ENCODE measurements around the gene MAP3K2. TPM values are rescaled to one million over a fixed set of nuclear protein-coding genes. Genes with fewer than 3 reads are reported as not detected.

The MAP3K2 gene
- total RNA-seq, 4 donors from 2014 or later = 39.4 to 95.4 (median 72.9) TPM

- H3K4me3 ChIP-seq = no peak overlapping the region
- intact Hi-C loops (cut with DNase I; ENCODE audit: low total_unique reads) = no loop called here
- TF ChIP-seq CTCF (IDR thresholded peaks at IDR 0.05) (no peak), EP300 (IDR thresholded peaks at IDR 0.05; ENCODE audit: low read depth) (no peak), POLR2AphosphoS5 (IDR thresholded peaks at IDR 0.05) (no peak), POLR2A (IDR thresholded peaks at IDR 0.05) (no peak)
- no peak for DNase-seq
- 92 to 94% methylated on average over 6 of the region's 6 CpGs for WGBS, 2 donors (ENCODE audit: low coverage in 1 of 2)
- no peaks in the 10 kb centered on the region for H3K27me3 ChIP-seq
- in situ Hi-C loops (cut with MboI; ENCODE audit: low pct_ligation_motif_present in 1 of 4, low pct_unique_long_range_greater_than_20kb in 1 of 4, low sequenced_read_pairs in 3 of 4) = no loop called here
- H3K27ac ChIP-seq = no peak overlapping the region
- no peaks in the 10 kb centered on the region for H3K36me3 ChIP-seq
- H3K9me3 ChIP-seq = no peaks in the 10 kb centered on the region
- H3K4me1 ChIP-seq = peaks cover 0 to 38% (median 6%) of the 10 kb centered on the region in 4 donors
Observed at GRCh38 chr2:127378720-127379119, 9.1 kb downstream of the MAP3K2 start.

- 92% methylated on average over 1 of the region's 1 CpG for whole genome bisulfite sequencing, 2 donors (ENCODE audit: low coverage in 1 of 2)
- H3K4me1 ChIP-seq = peaks cover 0 to 31% (median 7%) of the 10 kb centered on the region in 4 donors
- no peaks in the 10 kb centered on the region for H3K27me3 ChIP-seq
- H3K27ac ChIP-seq = no peak overlapping the region
- H3K9me3 ChIP-seq = no peaks in the 10 kb centered on the region
- in situ Hi-C loops (cut with MboI; ENCODE audit: low pct_ligation_motif_present in 1 of 4, low pct_unique_long_range_greater_than_20kb in 1 of 4, low sequenced_read_pairs in 3 of 4) = no loop called here
- no peak overlapping the region for H3K4me3 ChIP-seq
- intact Hi-C loops (cut with DNase I; ENCODE audit: low total_unique reads) = no loop called here
- no peak for TF ChIP-seq CTCF (IDR thresholded peaks at IDR 0.05)
- TF ChIP-seq EP300 (IDR thresholded peaks at IDR 0.05; ENCODE audit: low read depth) = no peak
- no peak for TF ChIP-seq POLR2A (IDR thresholded peaks at IDR 0.05)
- no peak for TF ChIP-seq POLR2AphosphoS5 (IDR thresholded peaks at IDR 0.05)
- H3K36me3 ChIP-seq = no peaks in the 10 kb centered on the region
- DNase-seq = no peak
Observed at GRCh38 chr2:127377262-127377661, 10.5 kb downstream of the MAP3K2 start.

- in situ Hi-C loops (cut with MboI; ENCODE audit: low pct_ligation_motif_present in 1 of 4, low pct_unique_long_range_greater_than_20kb in 1 of 4, low sequenced_read_pairs in 3 of 4) = no loop called here
- intact Hi-C loops (cut with DNase I; ENCODE audit: low total_unique reads) = no loop called here
- H3K4me3 ChIP-seq = no peak overlapping the region
- 93 to 95% methylated on average over 3 to 8 of the region's 8 CpGs for WGBS, 2 donors (ENCODE audit: low coverage in 1 of 2)
- peaks cover 0 to 21% (median 7%) of the 10 kb centered on the region in 4 donors for H3K4me1 ChIP-seq
- H3K36me3 ChIP-seq = no peaks in the 10 kb centered on the region
- no peak for DNase-seq
- TF ChIP-seq POLR2AphosphoS5 (IDR thresholded peaks at IDR 0.05) (no peak), EP300 (IDR thresholded peaks at IDR 0.05; ENCODE audit: low read depth) (no peak), CTCF (IDR thresholded peaks at IDR 0.05) (no peak), POLR2A (IDR thresholded peaks at IDR 0.05) (no peak)
- H3K9me3 ChIP-seq = no peaks in the 10 kb centered on the region
- H3K27me3 ChIP-seq = no peaks in the 10 kb centered on the region
- no peak overlapping the region for H3K27ac ChIP-seq
Observed at GRCh38 chr2:127376257-127376656, 11.5 kb downstream of the MAP3K2 start.

- H3K36me3 ChIP-seq = no peaks in the 10 kb centered on the region
- H3K9me3 ChIP-seq = no peaks in the 10 kb centered on the region
- no peak overlapping the region for H3K4me3 ChIP-seq
- no peak for DNase-seq
- H3K27me3 ChIP-seq = no peaks in the 10 kb centered on the region
- no peak for TF ChIP-seq EP300 (IDR thresholded peaks at IDR 0.05; ENCODE audit: low read depth)
- no peak for TF ChIP-seq CTCF (IDR thresholded peaks at IDR 0.05)
- no peak for TF ChIP-seq POLR2A (IDR thresholded peaks at IDR 0.05)
- no peak for TF ChIP-seq POLR2AphosphoS5 (IDR thresholded peaks at IDR 0.05)
- H3K27ac ChIP-seq = no peak overlapping the region
- peaks cover 0 to 7% (median 3%) of the 10 kb centered on the region in 4 donors for H3K4me1 ChIP-seq
- WGBS, 2 donors (ENCODE audit: low coverage in 1 of 2) = 82 to 96% methylated on average over 4 to 5 of the region's 5 CpGs
- intact Hi-C loops (cut with DNase I; ENCODE audit: low total_unique reads) = no loop called here
- in situ Hi-C loops (cut with MboI; ENCODE audit: low pct_ligation_motif_present in 1 of 4, low pct_unique_long_range_greater_than_20kb in 1 of 4, low sequenced_read_pairs in 3 of 4) = no loop called here
Observed at GRCh38 chr2:127373362-127374083, 14.3 kb downstream of the MAP3K2 start.

Data from transverse colon (tissue), 4 donors.